Natural killer cell (primary cell): ENCODE measurements around the gene FNDC10. TPM values are rescaled to one million over a fixed set of nuclear protein-coding genes. Genes with fewer than 3 reads are reported as not detected.

Experiments
- ATAC-seq, 3 donors: fragments of 150-1000 bp in 2 of 3; fragments of 200-7000 bp in 1 of 3; cut with Tn5 transposase; 1 replicate in 1 of 3; 2 replicates in 2 of 3; pipeline ENCODE4 v1.10.0; 2021; ENCODE audit warnings: mild to moderate bottlenecking in 2 of 3, moderate library complexity in 2 of 3
- DNase-seq, 2 donors: peaks; one replicate each; pipeline versions ENCODE4 v3.0.0 to v3.0.0-alpha.2; 2013 to 2021; ENCODE audit warnings: mixed read lengths in 1 of 2
- H3K27ac ChIP-seq: one replicate; pipeline ENCODE4 v1.5.1; 2013; ENCODE audit warnings: mild to moderate bottlenecking, low read length
- H3K27me3 ChIP-seq: one replicate; pipeline ENCODE4 v1.6.1; 2013; ENCODE audit warnings: low read length; ENCODE audit not compliant: control insufficient read depth, insufficient read depth
- H3K36me3 ChIP-seq: one replicate; pipeline ENCODE4 v1.6.1; 2013; ENCODE audit warnings: low read length; ENCODE audit not compliant: control insufficient read depth, insufficient read depth
- H3K4me1 ChIP-seq: one replicate; pipeline ENCODE4 v1.6.1; 2013; ENCODE audit warnings: low read length; ENCODE audit not compliant: control insufficient read depth, insufficient read depth
- H3K4me3 ChIP-seq: one replicate; pipeline ENCODE4 v1.5.1; 2013; ENCODE audit warnings: low read length
- H3K9me3 ChIP-seq: one replicate; pipeline ENCODE4 v1.6.1; 2013; ENCODE audit warnings: low read length; ENCODE audit not compliant: control insufficient read depth, insufficient read depth
- H3K27ac Mint-ChIP-seq, 2 donors: one replicate each; pipeline ENCODE4 v1.8.0; 2022; ENCODE audit warnings: mild to moderate bottlenecking in 2 of 2, mixed read lengths in 2 of 2, moderate library complexity in 1 of 2
- H3K27me3 Mint-ChIP-seq, 2 donors: one replicate each; pipeline ENCODE4 v1.8.0; 2022; ENCODE audit warnings: low read depth in 2 of 2, mixed read lengths in 2 of 2
- H3K36me3 Mint-ChIP-seq: one replicate; pipeline ENCODE4 v1.8.0; 2022; ENCODE audit warnings: mixed read lengths
- H3K4me1 Mint-ChIP-seq, 2 donors: one replicate each; pipeline ENCODE4 v1.8.0; 2022; ENCODE audit warnings: mixed read lengths in 2 of 2
- H3K4me3 Mint-ChIP-seq: one replicate; pipeline ENCODE4 v1.8.0; 2022; ENCODE audit warnings: mild to moderate bottlenecking, moderate library complexity, mixed read lengths
- H3K9me3 Mint-ChIP-seq, 2 donors: one replicate each; pipeline ENCODE4 v1.8.0; 2022; ENCODE audit warnings: mixed read lengths in 2 of 2
- WGBS: methylation state at CpG from one replicate; pipeline ENCODE4 v1.1.7; 2013; ENCODE audit warnings: missing lambda C conversion rate; ENCODE audit not compliant: insufficient coverage; 5-methylcytosine and 5-hydroxymethylcytosine counted together
- intact Hi-C: fragments of 100-400 bp; cut with micrococcal nuclease; formaldehyde crosslinking; loops from one replicate; pipeline ENCODE4 v1.14.2; 2022
- total RNA-seq, 4 donors: library from RNA; stranded (reverse); fragments of 120-200 nt in 1 of 4; gene quantifications; one replicate each; pipeline versions ENCODE4 v1.2.3 to v1.2.4, GENCODE V29; 2013 to 2022
- TF ChIP-seq, protein P1 (sequence below): fragments of 200-600 bp; IDR thresholded peaks from one replicate; pipeline ENCODE4 v1.8.0; 2022; ENCODE audit warnings: antibody characterized with exemption

The FNDC10 gene
- total RNA-seq, 3 donors from 2014 or later (not counting 1 experiment from before 2014, with no cell fraction given): 2.8 to 3.2 (median 3.0) TPM

DNA sequence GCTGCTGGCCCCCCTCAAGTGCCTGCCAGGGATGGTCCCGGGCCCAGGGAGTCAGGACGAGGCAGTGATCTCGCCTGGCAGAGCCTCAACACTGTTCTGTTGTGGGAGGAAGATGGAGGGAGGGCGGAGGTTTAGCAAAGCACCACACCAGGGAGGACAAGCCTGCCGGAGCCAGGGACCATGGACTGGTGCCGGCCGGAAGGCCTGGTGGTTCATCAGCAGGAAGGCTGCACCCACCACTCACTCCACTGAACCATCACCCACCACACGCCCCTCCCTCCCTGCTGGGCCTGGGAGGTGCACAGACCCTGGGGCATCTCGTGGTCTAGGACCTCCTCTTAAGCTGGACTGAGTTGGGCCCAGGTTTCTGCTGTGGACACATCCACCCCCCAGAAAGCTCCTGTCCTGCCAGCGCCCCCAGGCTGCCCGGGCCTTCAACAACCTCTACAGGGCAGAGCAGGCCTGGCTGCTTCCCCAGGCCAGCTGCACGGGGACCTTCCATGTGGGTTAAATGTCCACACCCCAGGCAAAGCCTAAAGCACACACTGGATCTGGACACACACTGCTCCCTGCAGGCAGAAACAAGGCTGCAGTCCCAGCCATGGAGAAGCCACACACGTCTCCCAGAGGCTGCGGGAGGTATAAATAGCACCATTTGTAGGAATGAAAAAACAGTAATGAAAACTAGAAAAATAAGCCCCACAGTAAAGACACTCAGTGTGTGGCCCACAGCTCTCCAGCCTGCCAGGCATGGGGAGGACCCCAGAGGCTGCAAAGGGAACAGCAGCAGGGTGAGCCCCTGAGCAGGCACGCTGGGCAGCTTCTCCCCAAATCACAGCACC, 49.1 kb downstream of the FNDC10 start:
- H3K27ac ChIP-seq: no peak overlapping the region
- H3K4me1 ChIP-seq: peaks cover 6% of the 10 kb centered on the region
- H3K4me3 ChIP-seq: no peak overlapping the region
- 95% methylated on average over 15 of the region's 15 CpGs for WGBS
- Mint-ChIP-seq H3K4me1 (peaks cover 0 to 9% of the 10 kb centered on the region in 2 donors), H3K4me3 (no peak overlapping the region), H3K36me3 (no peaks in the 10 kb centered on the region), H3K27me3 (no peaks in the 10 kb centered on the region), H3K27ac (no peak overlapping the region), H3K9me3 (no peaks in the 10 kb centered on the region)
- H3K27me3 ChIP-seq: no peaks in the 10 kb centered on the region
- no peaks in the 10 kb centered on the region for H3K9me3 ChIP-seq
- no peaks in the 10 kb centered on the region for H3K36me3 ChIP-seq
- intact Hi-C loops: no loop called here
- no peak for DNase-seq
- TF ChIP-seq, protein P1, sequence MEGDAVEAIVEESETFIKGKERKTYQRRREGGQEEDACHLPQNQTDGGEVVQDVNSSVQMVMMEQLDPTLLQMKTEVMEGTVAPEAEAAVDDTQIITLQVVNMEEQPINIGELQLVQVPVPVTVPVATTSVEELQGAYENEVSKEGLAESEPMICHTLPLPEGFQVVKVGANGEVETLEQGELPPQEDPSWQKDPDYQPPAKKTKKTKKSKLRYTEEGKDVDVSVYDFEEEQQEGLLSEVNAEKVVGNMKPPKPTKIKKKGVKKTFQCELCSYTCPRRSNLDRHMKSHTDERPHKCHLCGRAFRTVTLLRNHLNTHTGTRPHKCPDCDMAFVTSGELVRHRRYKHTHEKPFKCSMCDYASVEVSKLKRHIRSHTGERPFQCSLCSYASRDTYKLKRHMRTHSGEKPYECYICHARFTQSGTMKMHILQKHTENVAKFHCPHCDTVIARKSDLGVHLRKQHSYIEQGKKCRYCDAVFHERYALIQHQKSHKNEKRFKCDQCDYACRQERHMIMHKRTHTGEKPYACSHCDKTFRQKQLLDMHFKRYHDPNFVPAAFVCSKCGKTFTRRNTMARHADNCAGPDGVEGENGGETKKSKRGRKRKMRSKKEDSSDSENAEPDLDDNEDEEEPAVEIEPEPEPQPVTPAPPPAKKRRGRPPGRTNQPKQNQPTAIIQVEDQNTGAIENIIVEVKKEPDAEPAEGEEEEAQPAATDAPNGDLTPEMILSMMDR: no peak
- no peak for ATAC-seq

DNA sequence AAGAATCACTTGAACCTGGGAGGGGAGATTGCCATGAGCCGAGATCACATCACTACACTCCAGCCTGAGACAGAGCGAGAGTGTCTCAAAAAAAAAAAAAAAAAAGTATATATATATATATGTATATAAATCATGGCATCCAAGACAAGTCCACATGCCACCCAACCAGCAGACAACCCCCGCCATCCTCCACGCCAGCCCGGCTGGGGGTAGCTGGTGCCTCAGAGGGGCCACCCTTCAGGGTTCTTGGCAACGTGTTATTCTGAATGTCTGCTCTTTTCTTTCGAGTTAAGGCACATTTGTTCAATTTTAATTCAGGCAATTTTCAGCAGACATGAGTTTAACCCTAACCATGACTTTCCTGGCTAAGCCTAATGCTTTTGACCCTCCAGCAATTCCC, 49.8 kb downstream of the FNDC10 start:
- H3K36me3 Mint-ChIP-seq: no peaks in the 10 kb centered on the region
- H3K4me3 Mint-ChIP-seq: no peak overlapping the region
- Histone ChIP-seq H3K4me3 (no peak overlapping the region), H3K4me1 (peaks cover 6% of the 10 kb centered on the region), H3K27ac (no peak overlapping the region), H3K36me3 (no peaks in the 10 kb centered on the region), H3K9me3 (no peaks in the 10 kb centered on the region), H3K27me3 (no peaks in the 10 kb centered on the region)
- peaks cover 0 to 9% of the 10 kb centered on the region in 2 donors for H3K4me1 Mint-ChIP-seq
- DNase-seq (no peak), ATAC-seq (no peak)
- WGBS: 97% methylated on average over 5 of the region's 7 CpGs
- intact Hi-C loops: no loop called here
- H3K27ac Mint-ChIP-seq: no peak overlapping the region
- H3K27me3 Mint-ChIP-seq: no peaks in the 10 kb centered on the region
- no peaks in the 10 kb centered on the region for H3K9me3 Mint-ChIP-seq
- TF ChIP-seq, protein P1: no peak

DNA sequence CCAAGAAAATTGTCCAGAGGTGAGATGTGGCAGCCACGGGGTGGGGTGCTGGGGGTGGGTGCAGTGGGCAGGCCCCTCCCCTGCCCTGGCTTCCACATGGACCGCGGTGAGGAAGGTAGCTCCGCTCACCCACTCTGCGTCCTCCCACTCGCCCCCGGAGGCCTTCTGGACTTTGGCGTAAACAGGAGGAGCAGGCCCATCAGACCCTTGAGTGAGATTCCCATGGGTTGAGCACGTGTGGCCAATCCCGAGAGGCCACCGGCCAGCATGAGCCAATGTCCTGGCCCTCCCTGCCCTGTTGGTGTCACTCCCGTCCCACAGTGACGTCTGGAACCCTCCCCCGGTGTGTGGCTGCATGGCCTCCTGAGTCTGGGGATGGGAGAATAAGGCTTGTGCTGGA, 51.3 kb downstream of the FNDC10 start:
- ATAC-seq (no peak), DNase-seq (no peak)
- no peaks in the 10 kb centered on the region for H3K27me3 ChIP-seq
- Mint-ChIP-seq H3K9me3 (no peaks in the 10 kb centered on the region), H3K27ac (no peak overlapping the region), H3K27me3 (no peaks in the 10 kb centered on the region), H3K36me3 (no peaks in the 10 kb centered on the region), H3K4me1 (peaks cover 0 to 4% of the 10 kb centered on the region in 2 donors), H3K4me3 (no peak overlapping the region)
- TF ChIP-seq, protein P1: no peak
- H3K27ac ChIP-seq: no peak overlapping the region
- intact Hi-C loops: no loop called here
- WGBS: 95% methylated on average over 14 of the region's 14 CpGs
- H3K4me3 ChIP-seq: no peak overlapping the region
- H3K4me1 ChIP-seq: no peaks in the 10 kb centered on the region
- no peaks in the 10 kb centered on the region for H3K9me3 ChIP-seq
- H3K36me3 ChIP-seq: no peaks in the 10 kb centered on the region

Other genes with a start within 250 kb of the FNDC10 start
- under 1 TPM in 1 of 3 donors, not detected in 2; 0.26 TPM for gene MXRA8, start 241.6 kb downstream of the FNDC10 start, total RNA-seq
- 10 to 100 TPM; 60.0 to 76.3 (median 64.6) TPM for gene AURKAIP1, start 224.9 kb downstream of the FNDC10 start, total RNA-seq
- gene CCNL2, start 200.8 kb downstream of the FNDC10 start, total RNA-seq: 100 to 1,000 TPM; 253 to 281 (median 274) TPM
- gene MRPL20, start 192.8 kb downstream of the FNDC10 start, total RNA-seq: 100 to 1,000 TPM in 1 of 3 donors, 10 to 100 TPM in 2; 90.9 to 111 (median 92.7) TPM
- gene ANKRD65, start 178.9 kb downstream of the FNDC10 start, total RNA-seq: not detected
- not detected for gene VWA1, start 164.4 kb downstream of the FNDC10 start, total RNA-seq
- 1 to 10 TPM in 2 of 3 donors, under 1 TPM in 1; 0.13 to 2.2 (median 1.5) TPM for gene ATAD3C, start 150.4 kb downstream of the FNDC10 start, total RNA-seq
- gene ATAD3B, start 128.4 kb downstream of the FNDC10 start, total RNA-seq: 10 to 100 TPM; 31.9 to 52.4 (median 42.9) TPM
- gene ATAD3A, start 88.0 kb downstream of the FNDC10 start, total RNA-seq: 10 to 100 TPM; 17.3 to 37.3 (median 22.2) TPM
- under 1 TPM; 0.35 to 1.00 (median 0.83) TPM for gene TMEM240, start 59.5 kb downstream of the FNDC10 start, total RNA-seq
- 100 to 1,000 TPM in 1 of 3 donors, 10 to 100 TPM in 2; 87.5 to 107 (median 93.9) TPM for gene SSU72, start 25.3 kb downstream of the FNDC10 start, total RNA-seq
- 10 to 100 TPM; 44.9 to 54.1 (median 46.0) TPM for gene MIB2, start 15.4 kb upstream of the FNDC10 start, total RNA-seq
- 100 to 1,000 TPM in 2 of 3 donors, 10 to 100 TPM in 1; 82.9 to 130 (median 126) TPM for gene MMP23B, start 32.0 kb upstream of the FNDC10 start, total RNA-seq
- gene CDK11B, start 58.9 kb upstream of the FNDC10 start, total RNA-seq: 10 to 100 TPM; 49.6 to 65.9 (median 50.2) TPM
- 10 to 100 TPM; 57.6 to 79.9 (median 61.8) TPM for gene SLC35E2B, start 92.7 kb upstream of the FNDC10 start, total RNA-seq
- gene CDK11A, start 124.2 kb upstream of the FNDC10 start, total RNA-seq: 100 to 1,000 TPM; 191 to 242 (median 216) TPM
- gene NADK, start 178.3 kb upstream of the FNDC10 start, total RNA-seq: 100 to 1,000 TPM in 2 of 3 donors, 10 to 100 TPM in 1; 97.7 to 117 (median 112) TPM